ENCODE results near the gene ROBO1. TPM values are rescaled to one million over a fixed set of nuclear protein-coding genes. Genes with fewer than 3 reads are reported as not detected.

The ROBO1 gene
- total and polyA plus RNA-seq, 2 of the 8 experiments (the other 6 are each of a cell fraction or from before 2014, with no cell fraction given): 51.4 to 91.0 TPM

GRCh38 chr3:78967061-78967460 is 800.7 kb downstream of the ROBO1 start (continued):
- TF ChIP-seq SIN3A (conservative IDR thresholded peaks at IDR 0.05 in 1 of 2, IDR thresholded peaks at IDR 0.05 in 1 of 2; ENCODE audit: low read depth in 1 of 2, low read length in 2 of 2) (no peak), KDM5A (IDR thresholded peaks at IDR 0.05; ENCODE audit: low read length) (no peak), JUN (IDR thresholded peaks at IDR 0.05; ENCODE audit: low read depth, low read length) (no peak), KDM1A (IDR thresholded peaks at IDR 0.05; ENCODE audit: borderline replicate concordance, low read length) (no peak), YY1 (IDR thresholded peaks at IDR 0.05; ENCODE audit: low read depth, low read length) (no peak), JUND (IDR thresholded peaks at IDR 0.05; ENCODE audit: low read length) (no peak), HDAC2 (IDR thresholded peaks at IDR 0.05; ENCODE audit: borderline replicate concordance in 1 of 2, low read depth in 2 of 2, low read length in 2 of 2) (no peak), CTBP2 (IDR thresholded peaks at IDR 0.05; ENCODE audit: borderline replicate concordance, insufficient read depth, insufficient read length, low read length) (no peak)
